Measurements from ENCODE around the gene FYB2. TPM values are rescaled to one million over a fixed set of nuclear protein-coding genes. Genes with fewer than 3 reads are reported as not detected.

The FYB2 gene
- total RNA-seq, 1 donor from 2014 or later = 0.34 TPM

DNA sequence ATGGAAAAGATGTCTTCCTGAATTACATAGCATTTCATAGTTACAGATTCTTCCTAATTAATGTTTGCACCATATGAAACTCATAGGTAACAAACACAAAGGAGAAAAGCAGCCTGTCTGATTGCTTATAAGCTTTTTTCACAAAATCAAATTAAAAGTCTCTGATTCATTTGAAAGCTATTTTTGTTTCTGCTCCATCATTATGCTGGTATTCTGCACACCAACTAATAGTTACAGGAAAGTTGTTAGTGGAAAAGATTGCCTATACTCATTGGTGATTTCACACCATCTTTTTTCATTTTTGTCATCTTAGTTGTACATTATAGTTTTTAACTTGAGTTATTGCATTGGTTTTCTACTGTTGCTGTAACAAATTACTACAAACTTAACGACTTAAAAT is 104.0 kb downstream of the FYB2 start:
- TF ChIP-seq, protein P1, sequence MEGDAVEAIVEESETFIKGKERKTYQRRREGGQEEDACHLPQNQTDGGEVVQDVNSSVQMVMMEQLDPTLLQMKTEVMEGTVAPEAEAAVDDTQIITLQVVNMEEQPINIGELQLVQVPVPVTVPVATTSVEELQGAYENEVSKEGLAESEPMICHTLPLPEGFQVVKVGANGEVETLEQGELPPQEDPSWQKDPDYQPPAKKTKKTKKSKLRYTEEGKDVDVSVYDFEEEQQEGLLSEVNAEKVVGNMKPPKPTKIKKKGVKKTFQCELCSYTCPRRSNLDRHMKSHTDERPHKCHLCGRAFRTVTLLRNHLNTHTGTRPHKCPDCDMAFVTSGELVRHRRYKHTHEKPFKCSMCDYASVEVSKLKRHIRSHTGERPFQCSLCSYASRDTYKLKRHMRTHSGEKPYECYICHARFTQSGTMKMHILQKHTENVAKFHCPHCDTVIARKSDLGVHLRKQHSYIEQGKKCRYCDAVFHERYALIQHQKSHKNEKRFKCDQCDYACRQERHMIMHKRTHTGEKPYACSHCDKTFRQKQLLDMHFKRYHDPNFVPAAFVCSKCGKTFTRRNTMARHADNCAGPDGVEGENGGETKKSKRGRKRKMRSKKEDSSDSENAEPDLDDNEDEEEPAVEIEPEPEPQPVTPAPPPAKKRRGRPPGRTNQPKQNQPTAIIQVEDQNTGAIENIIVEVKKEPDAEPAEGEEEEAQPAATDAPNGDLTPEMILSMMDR (IDR thresholded peaks at IDR 0.05; ENCODE audit: unreplicated experiment) = no peak
- DNase-seq (ENCODE audit: low spot score in 2 of 2, unreplicated experiment in 2 of 2) = no peak
- H3K4me1 Mint-ChIP-seq = peaks cover 5% of the 10 kb centered on the region
- no peaks in the 10 kb centered on the region for H3K36me3 Mint-ChIP-seq
- H3K4me3 Mint-ChIP-seq = no peak overlapping the region
- no peaks in the 10 kb centered on the region for H3K27me3 Mint-ChIP-seq (ENCODE audit: low read depth)
- H3K27ac Mint-ChIP-seq = no peak overlapping the region
- H3K9me3 Mint-ChIP-seq = no peaks in the 10 kb centered on the region

DNA sequence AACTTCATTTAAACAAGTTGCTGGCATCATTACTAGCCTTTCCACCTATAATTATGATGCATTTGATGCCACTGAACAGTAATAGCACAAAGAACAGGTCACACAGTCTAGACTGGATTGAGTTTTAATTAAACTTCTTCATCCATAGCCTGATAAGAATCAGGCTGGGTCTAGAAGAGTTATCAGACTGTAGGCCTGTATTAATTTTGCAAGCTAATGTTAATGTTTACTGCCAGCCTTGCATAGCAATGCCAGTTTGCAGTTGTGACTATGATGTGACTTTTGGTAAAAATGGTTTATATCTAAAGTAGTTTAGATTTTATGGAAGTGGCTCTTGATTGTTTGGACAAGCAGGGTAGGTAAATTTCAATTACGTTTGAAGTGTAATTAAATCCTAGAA is 106.1 kb downstream of the FYB2 start:
- no peak overlapping the region for H3K4me3 Mint-ChIP-seq
- peaks cover 5% of the 10 kb centered on the region for H3K4me1 Mint-ChIP-seq
- TF ChIP-seq, protein P1 (IDR thresholded peaks at IDR 0.05; ENCODE audit: unreplicated experiment) = no peak
- no peak overlapping the region for H3K27ac Mint-ChIP-seq
- no peak for DNase-seq (ENCODE audit: low spot score in 2 of 2, unreplicated experiment in 2 of 2)
- no peaks in the 10 kb centered on the region for H3K27me3 Mint-ChIP-seq (ENCODE audit: low read depth)
- H3K36me3 Mint-ChIP-seq = peaks cover 2% of the 10 kb centered on the region
- H3K9me3 Mint-ChIP-seq = no peaks in the 10 kb centered on the region

GRCh38 chr1:56712150-56712549 is 107.1 kb downstream of the FYB2 start:
- TF ChIP-seq, protein P1 (IDR thresholded peaks at IDR 0.05; ENCODE audit: unreplicated experiment) = no peak
- Mint-ChIP-seq H3K9me3 (no peaks in the 10 kb centered on the region), H3K27ac (no peak overlapping the region), H3K27me3 (ENCODE audit: low read depth) (no peaks in the 10 kb centered on the region), H3K4me1 (peaks cover 5% of the 10 kb centered on the region), H3K4me3 (no peak overlapping the region), H3K36me3 (peaks cover 5% of the 10 kb centered on the region)
- DNase-seq (ENCODE audit: low spot score in 2 of 2, unreplicated experiment in 2 of 2) = no peak

GRCh38 chr1:56710646-56711045 is 108.6 kb downstream of the FYB2 start:
- TF ChIP-seq, protein P1 (IDR thresholded peaks at IDR 0.05; ENCODE audit: unreplicated experiment) = no peak
- peaks cover 19% of the 10 kb centered on the region for H3K36me3 Mint-ChIP-seq
- no peak for DNase-seq (ENCODE audit: low spot score in 2 of 2, unreplicated experiment in 2 of 2)

GRCh38 chr1:56709995-56710394 is 109.2 kb downstream of the FYB2 start:
- TF ChIP-seq, protein P1 (IDR thresholded peaks at IDR 0.05; ENCODE audit: unreplicated experiment) = no peak
- Mint-ChIP-seq H3K9me3 (no peaks in the 10 kb centered on the region), H3K36me3 (peaks cover 21% of the 10 kb centered on the region), H3K27ac (no peak overlapping the region), H3K4me1 (peaks cover 5% of the 10 kb centered on the region), H3K4me3 (no peak overlapping the region), H3K27me3 (ENCODE audit: low read depth) (no peaks in the 10 kb centered on the region)
- no peak for DNase-seq (ENCODE audit: low spot score in 2 of 2, unreplicated experiment in 2 of 2)

More at GRCh38 chr1:56710646-56711045, 108.6 kb downstream of the FYB2 start:
- H3K4me1 Mint-ChIP-seq = peaks cover 5% of the 10 kb centered on the region
- no peak overlapping the region for H3K4me3 Mint-ChIP-seq
- no peaks in the 10 kb centered on the region for H3K27me3 Mint-ChIP-seq (ENCODE audit: low read depth)
- H3K27ac Mint-ChIP-seq = no peak overlapping the region
- no peaks in the 10 kb centered on the region for H3K9me3 Mint-ChIP-seq

Data from mesothelial cell of epicardium (in vitro differentiated cells).